Activated CD4-positive, alpha-beta T cell treated with anti-CD3 and anti-CD28 coated beads for 1 hour (primary cell): ENCODE data around the gene PRR19.
"Not testable (repeated sequence)": the region's sequence is repeated elsewhere in the genome, so short reads cannot be mapped to it uniquely, and the experiment has no call there.

Experiments used
- DNase-seq: peaks from one replicate; pipeline ENCODE4 v3.0.0-alpha.2; 2020

PRR19 gene

GRCh38 chr19:42328854-42329253 is 26.9 kb downstream of the PRR19 start:
- DNase-seq = no peak

- no peak for DNase-seq
These were observed 28.3 kb downstream of the PRR19 start for GRCh38 chr19:42330241-42330711.

GRCh38 chr19:42331333-42331732 is 29.4 kb downstream of the PRR19 start:
- DNase-seq = not testable (repeated sequence)

DNA sequence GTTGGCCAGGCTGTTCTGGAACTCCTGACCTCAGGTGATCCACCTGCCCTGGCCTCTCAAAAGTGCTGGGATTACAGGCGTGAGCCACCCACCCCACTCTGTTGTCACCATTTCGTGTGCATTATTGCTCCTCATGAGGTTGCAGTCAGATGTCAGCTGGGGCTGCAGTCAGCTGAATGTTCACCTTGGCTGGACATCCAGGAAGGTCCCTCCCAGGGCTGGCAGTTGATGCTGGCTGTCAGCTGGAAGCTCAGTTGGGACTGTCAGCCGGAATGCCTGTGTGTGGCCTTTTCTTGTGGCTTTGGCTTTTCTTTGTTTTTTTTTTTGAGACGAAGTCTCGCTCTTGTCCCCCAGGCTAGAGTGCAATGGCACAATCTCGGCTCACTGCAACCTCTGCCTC is 30.1 kb downstream of the PRR19 start:
- no peak for DNase-seq

DNA sequence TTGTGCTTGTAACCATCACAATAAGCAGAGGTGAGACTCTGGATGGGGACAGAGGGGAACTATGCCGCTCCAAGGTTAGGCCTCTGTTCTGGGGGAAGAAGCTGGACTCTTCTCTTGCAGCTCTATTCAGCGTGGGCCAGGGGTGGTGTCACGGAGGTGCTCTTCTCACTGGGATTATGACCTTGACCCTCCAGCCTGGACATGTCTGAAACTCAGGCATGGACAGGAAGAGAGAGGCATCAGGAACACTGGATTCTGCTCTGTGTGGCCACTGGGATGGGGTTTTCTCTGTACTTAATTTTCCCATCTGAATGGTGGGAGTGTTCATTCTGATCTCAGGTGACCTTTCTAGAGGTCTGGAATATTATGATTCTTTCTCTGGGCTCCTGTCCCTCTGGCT is 31.1 kb downstream of the PRR19 start:
- no peak for DNase-seq

DNA sequence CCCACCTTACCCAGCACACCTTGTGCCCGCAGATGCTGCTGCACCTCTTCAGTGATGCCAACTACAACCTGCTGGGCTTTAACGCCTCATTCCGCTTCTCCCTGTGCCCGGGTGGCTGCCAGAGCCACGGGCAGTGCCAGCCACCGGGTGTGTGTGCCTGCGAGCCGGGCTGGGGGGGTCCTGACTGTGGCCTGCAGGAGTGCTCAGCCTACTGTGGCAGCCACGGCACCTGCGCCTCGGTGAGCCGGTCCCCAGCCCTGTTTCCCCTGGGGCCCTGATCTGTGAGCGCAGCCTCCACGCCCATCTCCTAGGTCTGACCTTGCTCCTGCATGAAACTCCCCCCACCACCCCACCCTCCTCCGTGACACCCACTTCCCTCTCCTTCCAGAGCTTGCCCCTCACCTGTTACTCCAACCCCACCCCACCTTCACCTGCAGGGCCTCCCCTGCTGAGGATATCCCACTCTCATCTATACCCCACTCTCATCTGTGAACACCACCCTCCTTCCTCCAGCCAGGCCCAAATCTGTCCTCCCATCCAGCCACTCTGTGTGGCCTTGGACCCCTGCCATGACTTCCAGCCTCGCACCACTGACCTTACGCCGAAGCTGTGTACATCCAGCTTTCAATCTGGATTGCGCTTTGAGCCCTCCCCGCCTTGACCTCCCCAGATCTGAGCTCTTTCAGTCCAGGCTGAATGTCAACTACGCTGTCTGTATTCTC is 32.2 kb downstream of the PRR19 start:
- no peak for DNase-seq

- DNase-seq = no peak
These were observed 32.9 kb downstream of the PRR19 start for GRCh38 chr19:42334697-42335373.

GRCh38 chr19:42335374-42335936 is 33.5 kb downstream of the PRR19 start:
- no peak for DNase-seq

DNA sequence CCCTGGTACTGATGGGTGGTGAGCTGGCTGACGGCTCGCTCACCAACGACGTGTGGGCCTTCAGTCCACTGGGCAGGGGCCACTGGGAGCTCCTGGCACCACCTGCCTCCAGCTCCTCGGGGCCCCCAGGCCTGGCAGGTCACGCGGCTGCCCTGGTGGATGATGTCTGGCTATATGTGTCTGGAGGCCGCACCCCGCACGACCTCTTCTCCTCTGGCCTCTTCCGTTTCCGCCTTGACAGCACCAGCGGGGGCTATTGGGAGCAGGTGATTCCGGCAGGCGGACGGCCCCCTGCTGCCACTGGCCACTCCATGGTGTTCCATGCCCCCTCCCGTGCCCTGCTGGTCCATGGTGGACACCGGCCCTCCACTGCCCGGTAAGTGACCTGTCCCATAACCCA is 34.0 kb downstream of the PRR19 start:
- no peak for DNase-seq

GRCh38 chr19:42339126-42339860 is 37.4 kb downstream of the PRR19 start:
- not testable (repeated sequence) for DNase-seq

GRCh38 chr19:42339922-42340321 is 38.0 kb downstream of the PRR19 start:
- not testable (repeated sequence) for DNase-seq

- DNase-seq = no peak
These were observed 41.6 kb downstream of the PRR19 start for GRCh38 chr19:42343344-42344110.

DNA sequence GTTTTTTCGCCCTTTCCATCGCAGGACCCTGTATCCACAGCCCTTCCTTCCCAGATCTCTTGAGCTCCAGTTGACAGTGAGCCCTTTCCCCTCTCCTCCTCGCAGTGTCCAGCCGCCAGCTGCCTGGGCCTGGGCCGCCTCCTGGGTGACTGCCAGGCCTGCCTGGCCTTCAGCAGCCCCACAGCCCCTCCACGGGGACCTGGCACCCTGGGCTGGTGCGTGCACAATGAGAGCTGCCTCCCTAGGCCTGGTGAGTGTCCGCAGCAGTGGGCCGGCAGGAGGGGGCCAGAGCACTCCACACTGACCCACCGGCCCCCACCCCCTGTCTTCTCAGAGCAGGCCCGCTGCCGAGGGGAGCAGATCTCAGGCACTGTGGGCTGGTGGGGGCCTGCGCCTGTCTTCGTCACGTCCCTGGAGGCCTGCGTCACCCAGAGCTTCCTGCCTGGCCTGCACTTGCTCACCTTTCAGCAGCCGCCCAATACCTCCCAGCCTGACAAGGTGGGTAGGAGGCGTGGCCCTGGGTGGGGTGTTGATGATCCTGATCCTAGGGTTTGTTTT is 42.5 kb downstream of the PRR19 start:
- DNase-seq = no peak

DNA sequence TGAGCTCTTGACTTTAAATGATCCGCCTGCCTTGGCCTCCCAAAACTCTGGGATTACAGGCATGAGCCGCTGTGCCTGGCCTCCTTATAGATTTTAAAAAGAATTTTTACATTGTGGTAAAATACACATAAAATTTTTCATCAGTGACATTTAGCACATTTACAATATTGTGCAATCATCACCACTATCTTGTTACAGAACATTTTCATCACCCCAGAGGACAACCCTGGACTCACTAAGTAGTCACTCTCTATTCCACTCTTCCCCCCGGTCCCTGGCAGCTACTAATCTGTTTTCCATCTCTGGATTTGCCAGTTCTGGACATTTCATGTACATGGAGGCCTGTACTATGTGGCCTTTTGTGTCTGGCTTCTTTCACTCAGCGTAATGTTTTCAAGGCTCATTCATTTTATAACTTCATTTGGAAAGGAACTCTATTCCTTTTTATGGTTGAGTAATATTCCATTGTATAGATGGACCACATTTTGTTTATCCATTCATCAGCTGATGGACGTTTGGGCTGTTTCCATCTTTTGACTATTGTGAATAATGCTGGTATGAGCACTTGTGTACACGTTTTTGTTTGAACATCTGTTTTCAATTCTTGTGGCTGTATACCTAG is 43.4 kb downstream of the PRR19 start:
- no peak for DNase-seq

- DNase-seq = no peak
These were observed 46.3 kb downstream of the PRR19 start for GRCh38 chr19:42348211-42348610.

GRCh38 chr19:42349378-42350107 is 47.6 kb downstream of the PRR19 start:
- no peak for DNase-seq

GRCh38 chr19:42350417-42350816 is 48.5 kb downstream of the PRR19 start:
- no peak for DNase-seq

GRCh38 chr19:42351079-42351735 is 49.3 kb downstream of the PRR19 start:
- no peak for DNase-seq

DNA sequence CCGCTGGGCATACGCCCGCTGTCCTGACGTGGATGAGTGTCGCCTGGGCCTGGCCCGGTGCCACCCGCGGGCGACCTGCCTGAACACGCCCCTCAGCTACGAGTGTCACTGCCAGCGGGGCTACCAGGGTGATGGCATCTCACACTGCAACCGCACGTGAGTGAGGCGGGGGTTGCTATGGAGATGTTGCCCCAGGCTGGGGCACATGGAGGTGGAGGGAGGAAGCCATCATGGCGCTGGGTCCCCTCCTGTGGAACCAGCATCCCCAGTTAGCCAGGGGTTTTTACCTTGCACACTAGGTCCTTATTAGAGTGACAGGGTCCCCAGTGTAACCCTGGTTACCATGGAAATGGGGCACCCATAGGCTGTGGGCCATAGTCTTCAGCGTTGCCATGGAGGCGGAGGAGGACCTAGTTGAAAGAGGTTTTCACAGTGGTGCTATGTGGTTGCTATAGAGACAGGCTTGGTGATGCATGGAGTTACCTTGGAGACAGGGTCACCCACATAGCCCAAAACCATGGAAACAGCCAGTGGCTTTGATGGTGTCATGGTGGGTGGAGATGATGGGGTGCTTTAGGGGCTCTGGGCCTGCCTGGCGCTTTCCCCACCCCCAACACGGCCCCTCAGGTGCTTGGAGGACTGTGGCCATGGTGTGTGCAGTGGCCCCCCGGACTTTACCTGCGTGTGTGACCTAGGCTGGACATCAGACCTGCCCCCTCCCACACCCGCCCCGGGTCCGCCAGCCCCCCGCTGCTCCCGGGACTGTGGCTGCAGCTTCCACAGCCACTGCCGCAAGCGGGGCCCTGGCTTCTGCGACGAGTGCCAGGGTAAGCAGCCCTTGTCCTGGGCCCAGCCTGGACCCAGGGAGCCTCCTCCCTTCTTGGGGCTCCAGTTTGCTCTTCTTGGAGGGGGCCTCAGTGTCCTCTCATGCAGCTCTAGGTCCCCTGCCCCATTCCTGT is 50.6 kb downstream of the PRR19 start:
- no peak for DNase-seq
